HCEC 1CT (cell line): ENCODE measurements around the gene HNRNPAB.
"Not testable (repeated sequence)": the region's sequence is repeated elsewhere in the genome, so short reads cannot be mapped to it uniquely, and the experiment has no call there.

Experiments used
- DNase-seq: peaks from one replicate; pipeline ENCODE4 v3.0.0-alpha.2; 2017

HNRNPAB gene

DNA sequence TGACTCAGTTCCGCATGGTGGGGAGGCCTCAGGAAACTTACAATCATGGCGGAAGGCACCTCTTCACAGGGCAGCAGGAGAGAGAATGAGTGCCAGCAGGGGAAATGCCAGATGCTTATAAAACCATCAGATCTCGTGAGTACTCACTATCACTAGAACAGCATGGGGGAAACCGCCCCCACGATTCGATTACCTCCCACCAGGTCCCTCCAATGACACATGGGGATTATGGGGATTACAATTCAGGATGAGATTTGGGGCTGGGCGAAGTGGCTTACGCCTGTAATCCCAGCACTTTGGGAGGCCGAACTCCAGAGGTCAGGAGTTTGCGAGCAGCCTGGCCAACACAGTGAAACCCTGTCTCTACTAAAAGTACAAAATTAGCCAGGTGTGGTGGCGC, 6.2 kb upstream of the HNRNPAB start:
- DNase-seq: not testable (repeated sequence)

DNA sequence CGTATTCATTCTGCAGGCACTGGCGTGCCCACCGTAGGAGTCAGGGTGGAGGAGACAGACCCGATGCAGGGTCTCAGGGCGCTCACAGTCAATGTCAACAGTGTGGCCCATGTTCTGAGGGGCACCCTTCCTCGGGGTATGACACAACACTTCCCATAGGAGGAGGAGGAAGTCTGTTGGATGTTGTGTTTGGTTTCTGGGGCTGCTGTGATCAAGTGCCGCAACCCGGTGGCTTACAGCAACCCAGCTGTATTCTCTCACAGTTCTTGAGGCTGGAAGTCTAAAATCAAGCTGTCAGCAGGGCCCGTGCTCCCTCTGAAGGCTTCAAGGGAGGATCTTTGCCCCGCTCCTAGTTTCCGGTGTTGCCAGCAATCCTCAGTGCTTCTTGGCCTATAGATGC, 5.6 kb upstream of the HNRNPAB start:
- DNase-seq: no peak

DNA sequence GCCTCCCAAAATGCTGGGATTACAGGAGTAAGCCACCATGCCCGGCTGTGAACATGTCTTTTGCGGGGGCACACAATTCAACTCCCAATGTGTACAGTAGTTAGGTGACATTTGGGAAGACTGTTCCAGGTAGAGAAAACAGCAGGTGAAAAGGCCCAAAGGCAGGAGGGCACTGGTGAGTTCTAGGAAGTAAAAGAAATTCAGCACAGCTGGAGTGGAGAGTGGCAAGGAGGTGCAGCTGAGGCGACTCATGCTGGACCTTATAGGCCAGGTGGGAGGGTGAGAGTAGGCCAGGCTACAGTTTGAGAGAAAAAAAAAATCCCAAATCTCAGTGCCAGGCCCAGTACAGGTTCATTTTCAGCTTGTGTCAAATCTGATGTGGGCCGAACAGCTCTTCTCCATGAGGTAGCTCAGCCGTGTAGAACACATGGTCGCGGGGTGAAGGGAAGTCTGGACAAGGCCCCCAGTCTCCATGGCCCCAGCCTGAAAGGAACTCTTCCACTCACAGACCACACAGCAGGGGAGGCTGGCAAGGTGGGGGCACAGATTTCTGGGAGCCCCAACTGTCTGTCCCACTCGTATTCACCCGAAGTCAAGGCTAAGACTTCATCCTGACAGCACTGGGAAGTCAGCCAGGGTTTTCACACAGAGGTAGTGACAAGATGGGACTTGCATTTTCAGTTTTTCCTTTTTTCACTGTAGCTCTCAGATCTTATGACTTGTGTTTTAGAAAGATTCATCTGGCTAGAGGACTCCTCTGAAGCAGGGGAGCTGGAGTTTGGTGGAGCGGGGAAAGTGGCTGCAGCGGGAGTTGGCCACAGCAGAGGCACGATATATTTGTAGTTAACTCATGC, 4.5 kb upstream of the HNRNPAB start:
- DNase-seq: no peak

DNA sequence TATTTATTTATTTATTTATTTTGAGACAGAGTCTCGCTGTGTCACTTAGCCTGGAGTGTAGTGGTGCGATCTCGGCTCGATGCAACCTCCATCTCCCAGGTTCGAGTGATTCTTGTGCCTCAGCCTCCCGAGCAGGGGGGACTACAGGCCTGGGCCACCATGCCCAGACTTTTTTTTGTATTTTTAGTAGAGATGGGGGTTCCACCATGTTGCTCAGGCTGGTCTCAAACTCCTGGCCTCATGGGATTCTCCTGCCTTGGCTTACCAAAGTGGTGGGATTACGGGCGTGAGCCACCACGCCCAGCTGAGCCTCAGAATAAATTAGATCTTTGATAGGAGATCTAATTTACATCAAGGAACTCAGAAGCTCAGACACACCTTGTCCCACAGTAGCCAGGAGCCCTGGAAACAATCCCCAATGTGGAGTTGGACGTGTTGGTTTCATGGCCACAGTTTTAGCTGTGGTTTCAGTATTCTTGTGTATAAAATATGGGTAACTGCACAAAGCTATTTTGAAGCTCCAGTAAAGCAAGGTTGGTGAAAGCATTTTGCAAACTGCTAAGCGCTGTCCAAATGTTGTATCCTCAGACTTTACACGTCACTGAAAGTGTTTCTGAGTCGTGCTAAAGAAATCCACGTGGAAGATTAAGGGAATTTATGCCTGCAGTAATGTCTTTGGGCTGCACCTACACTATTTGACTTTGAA, 3.0 kb upstream of the HNRNPAB start:
- peak; percentile 34 for DNase-seq

DNA sequence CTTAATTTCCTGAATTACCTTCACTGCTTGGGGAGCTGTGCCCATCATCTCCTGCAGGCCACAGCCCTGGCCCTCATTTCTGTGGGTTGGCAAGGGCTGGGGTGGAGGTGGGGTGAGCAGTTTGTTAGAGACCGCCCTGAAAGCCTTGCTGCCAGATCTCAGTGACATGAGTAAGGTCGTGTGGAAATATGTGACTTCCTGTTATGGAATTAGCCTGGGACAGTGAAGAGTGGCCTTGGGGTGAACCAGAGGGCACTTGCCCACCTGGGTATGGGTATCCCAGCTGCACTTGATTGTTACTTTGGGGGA, 2.5 kb upstream of the HNRNPAB start:
- no peak for DNase-seq

DNA sequence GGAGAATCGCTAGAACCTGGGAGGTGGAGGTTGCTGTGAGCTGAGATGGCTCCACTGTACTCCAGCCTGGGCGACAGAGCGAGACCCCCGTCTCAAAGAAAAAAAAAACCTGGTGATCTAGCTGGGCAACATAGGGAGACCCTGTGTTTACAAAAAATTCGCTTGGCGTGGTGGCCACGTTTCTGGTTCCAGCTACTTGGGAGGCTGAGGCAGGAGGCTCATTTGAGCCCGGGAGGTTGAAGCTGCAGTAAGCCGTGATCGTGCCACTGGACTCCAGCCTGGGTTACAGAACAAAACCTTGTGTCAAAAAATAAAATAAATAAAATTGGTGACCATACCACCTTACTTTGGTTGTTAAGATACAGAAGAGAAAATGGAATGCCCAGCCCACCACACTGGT, 1.8 kb upstream of the HNRNPAB start:
- no peak for DNase-seq

DNA sequence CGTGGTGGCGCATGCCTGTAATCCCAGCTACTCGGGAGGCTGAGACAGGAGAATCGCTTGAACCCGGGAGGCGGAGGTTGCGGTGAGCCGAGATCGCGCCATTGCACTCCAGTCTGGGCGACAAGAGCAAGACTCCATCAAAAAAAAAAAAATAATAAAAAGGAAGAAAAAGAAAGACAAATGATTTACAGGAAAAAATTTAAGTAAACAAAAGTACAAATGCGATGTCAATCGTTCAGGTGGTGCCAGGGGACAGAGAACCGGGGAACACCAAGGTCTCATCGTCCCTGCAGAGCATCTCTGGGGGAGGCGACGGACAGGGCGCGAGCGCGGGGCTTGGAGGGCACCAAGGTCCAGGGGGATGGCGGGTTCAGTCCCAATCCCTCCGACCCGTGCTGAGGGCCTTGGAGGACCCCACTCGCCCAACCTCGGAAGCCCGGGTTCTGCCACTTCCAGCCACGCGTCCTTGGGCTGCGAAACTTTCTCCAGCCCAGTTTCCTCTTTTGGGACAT, 607 bp upstream of the HNRNPAB start:
- no peak for DNase-seq

DNA sequence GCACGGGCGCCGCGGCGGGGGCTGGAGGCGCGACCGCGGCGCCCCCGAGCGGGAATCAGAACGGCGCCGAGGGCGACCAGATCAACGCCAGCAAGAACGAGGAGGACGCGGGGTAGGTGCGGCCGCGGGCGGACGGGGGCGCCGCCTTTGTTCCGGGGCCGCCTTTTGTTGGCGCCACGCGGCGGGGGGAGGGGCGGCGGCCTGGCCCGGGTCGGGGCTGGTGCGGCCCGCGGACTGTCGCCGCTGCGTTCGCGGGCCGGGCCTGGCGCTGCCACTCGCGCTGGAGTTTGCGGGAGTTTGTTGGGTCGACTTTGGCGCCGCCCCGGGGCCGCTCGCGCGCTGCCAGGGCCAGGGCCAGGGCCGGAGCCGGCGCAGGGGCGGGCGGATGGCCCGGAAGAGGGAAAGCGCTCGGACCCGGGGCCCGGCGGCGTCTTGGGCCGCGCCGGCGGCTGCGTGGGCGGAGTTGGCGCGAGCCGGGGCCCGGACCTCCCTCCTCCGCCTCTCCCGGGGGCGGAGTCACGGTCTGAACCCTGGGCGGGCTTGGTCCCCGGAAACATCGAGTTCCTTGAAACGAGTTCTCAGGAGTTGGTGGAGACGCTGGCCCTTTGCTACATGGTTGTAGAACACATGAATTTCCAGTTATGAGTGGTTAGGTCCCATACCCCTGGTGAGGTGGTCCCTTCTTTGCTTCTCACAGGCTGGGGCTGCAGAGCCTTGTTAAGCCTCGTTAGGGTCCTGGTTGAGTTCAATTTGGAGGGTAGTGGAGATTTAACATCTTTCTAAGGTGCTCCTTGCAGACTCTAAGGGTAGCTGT, 809 bp downstream of the HNRNPAB start:
- DNase-seq: peak; percentile 78

DNA sequence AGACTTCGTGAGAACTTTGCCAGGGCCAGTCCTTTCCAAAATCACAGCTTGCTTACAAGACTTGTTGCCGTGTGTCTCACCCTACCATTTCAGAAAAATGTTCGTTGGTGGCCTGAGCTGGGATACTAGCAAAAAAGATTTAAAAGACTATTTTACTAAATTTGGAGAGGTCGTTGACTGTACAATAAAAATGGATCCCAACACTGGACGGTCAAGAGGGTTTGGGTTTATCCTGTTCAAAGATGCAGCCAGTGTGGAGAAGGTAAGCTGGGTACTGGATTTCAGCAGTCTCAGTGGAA, 1.4 kb downstream of the HNRNPAB start:
- DNase-seq: no peak

DNA sequence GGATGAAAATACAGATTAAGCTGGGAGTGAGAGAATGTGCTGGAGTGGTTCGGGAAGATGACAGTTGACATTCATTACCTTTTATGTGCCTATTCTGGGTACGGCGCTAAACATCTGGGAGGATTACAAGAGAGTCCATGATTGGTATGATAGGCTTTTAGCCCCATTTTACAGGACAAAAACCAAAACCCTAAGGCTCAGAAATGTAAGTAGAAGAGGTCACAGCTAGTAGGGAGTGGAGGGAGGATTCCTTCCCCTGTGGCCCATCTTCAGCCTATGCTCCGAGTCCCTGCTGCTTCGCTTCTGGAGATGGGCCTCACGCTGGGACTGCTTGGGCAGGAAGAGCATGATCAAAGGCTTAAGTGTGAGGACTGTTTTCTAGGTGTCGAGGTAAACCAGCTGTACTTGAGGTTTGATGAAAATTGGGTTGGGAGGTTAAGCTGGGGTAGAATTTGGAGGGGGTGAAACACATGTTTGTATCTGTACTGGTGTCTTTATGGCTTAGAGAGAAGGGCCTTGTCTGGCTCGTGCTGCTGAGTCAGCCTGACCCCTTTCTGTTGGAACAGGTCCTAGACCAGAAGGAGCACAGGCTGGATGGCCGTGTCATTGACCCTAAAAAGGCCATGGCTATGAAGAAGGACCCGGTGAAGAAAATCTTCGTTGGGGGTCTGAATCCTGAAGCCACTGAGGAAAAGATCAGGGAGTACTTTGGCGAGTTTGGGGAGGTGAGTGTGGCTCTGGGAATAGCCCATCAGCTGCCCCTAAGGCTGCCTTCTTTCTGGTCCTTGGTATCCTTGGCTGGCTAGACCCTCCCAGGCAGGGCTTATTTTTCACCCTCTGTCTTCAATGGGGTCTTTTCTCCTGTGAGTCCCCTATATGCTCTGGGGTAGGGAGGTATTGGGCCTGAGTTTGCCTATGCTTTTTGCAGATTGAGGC, 2.1 kb downstream of the HNRNPAB start:
- DNase-seq: peak; percentile 54

DNA sequence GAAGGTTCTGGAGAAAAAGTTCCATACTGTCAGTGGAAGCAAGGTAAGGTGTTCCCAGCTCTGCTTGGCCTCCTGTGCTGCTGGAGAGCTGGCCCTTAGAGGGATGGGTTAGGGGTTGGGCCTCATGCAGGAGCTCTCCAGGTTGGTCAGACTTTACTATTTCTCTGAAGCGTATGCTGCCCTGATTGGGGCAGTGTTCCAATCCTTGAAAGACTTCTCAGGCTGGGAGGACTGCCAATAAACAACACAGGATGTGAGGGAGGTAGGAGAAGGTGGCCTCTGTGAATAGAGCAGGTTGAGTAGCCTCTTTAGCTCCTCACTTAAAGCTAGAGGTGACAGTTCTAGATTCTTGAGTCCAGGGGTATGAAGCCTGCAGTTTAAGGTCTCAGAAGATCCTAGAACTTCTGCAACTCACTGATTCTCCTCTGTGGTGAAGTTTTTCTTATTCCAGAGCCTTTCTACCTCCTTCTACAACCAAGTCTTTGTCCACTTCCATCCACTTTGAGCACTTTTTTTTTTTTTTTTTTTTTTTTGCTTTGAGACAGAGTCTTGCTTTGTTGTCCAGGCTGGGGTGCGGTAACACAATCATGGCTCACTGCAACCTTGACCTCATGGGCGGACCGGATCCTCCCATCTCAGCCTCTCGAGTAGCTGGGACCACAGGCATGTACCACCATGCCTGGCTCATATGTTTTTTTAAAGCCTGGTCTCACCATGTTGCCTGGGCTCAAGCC, 3.0 kb downstream of the HNRNPAB start:
- no peak for DNase-seq

DNA sequence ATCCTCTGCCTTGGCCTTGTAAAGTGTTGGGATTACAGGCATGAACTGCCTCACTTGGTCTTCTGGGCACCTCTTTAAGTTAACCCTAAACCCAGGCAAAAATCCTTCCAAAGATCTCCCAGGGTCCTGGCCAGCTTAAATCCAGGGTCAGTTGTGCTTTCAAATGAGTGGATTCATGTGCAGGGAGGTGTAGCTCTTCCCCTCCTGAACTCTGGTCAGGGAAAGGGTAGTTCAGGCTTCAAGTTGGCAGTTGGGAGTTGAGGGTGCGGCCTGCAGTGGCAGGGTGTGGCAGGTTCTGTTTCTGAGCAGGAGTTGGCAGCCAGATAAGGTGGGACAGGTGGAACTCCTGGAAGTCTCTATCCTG, 3.6 kb downstream of the HNRNPAB start:
- no peak for DNase-seq

DNA sequence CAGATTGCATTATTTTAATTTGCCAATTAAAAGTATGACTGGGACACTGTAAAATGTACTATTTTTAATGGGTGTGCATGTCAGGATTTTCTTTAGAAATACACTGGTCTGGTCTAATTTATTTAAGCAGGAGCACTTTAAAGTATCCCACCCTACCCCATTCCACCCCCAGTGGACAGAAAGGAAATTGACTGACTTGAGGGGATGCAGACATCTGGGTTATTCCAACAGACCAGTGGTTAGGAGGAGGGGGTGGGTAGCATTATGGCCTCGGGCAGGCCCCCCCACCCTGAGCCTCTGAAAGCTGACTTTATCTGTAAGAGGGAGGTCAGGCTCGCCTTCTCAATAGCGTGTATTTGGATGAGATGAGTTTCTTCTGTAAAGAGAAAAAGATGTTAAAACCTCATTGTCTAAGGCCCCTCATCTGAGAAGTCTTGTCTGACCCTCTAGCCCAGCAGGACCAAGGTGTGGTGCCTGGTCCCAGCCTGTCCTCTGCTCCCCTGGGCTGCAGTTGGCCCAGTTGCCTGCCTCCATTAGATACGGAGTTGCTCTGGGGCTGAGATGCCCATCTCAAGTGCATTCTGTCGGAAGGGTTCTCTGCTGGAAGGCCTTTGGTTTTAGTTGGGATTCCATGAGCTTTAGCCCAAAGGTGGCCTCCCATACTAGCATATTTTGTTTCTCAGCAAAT, 4.4 kb downstream of the HNRNPAB start:
- DNase-seq: no peak

DNA sequence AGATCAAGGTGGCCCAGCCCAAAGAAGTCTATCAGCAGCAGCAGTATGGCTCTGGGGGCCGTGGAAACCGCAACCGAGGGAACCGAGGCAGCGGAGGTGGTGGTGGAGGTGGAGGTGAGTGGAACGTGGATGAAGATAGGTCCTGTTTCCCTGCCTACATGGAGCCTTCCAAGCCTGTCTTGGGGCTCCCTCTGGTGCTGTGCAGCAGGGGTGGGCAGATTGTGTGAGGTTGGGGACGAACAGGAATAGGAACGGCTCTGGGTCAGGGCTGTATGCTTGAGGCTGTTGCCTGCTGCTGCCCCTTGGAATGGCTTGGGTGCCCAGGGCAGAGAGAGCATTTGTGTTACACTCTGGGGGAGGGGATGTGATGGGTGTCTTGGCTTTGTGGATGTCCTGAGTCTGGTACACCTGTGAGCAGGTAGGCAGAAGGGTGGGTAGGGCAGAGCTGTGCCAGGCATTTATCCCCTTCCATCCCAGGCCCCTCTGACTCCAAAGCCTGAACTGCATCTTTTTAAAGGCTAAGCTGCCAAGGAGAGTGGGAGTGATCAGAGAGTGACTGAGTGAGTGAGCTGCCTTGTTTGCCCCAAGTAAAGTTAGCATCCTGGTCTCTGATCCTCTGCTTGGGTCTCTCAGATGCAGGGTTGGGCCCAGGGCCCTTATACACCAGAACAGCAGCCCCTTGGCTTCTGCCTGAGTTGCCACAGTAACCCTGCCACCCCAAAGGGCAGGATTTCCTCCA, 5.2 kb downstream of the HNRNPAB start:
- DNase-seq: no peak

DNA sequence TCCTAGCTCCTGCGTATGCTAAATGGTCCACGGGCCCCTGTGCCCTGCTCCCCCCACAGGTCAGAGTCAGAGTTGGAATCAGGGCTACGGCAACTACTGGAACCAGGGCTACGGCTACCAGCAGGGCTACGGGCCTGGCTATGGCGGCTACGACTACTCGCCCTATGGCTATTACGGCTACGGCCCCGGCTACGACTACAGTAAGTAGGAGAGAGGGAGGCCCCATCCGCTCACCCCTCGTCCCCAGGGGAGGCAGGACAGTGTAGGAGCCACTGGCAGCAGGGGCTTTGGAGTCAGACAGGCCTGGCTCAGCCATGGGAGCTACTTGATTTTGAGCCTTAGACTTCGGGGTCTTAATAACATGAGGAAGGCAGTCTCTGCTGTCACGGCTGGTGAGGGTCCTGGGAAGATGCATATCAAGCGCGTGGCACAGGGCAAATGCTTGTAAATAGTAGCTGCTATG, 5.8 kb downstream of the HNRNPAB start:
- no peak for DNase-seq

DNA sequence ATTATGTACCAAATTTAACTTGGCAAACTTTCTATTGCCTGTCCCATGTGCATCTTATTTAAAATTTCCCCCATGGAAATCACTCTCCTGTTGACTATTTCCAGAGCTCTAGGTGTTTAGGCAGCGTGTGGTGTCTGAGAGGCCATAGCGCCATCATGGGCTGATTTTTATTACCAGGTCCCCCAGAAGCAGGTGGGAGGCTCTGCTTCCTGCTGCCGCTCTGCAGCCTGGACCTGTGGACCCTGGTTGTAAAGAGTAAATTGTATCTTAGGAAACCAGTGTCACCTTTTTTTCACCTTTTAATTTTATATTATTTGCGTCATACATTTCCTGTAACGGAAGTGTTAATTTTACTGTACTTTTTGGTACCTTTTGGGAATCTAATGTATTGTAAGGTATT, 6.4 kb downstream of the HNRNPAB start:
- DNase-seq: no peak

DNA sequence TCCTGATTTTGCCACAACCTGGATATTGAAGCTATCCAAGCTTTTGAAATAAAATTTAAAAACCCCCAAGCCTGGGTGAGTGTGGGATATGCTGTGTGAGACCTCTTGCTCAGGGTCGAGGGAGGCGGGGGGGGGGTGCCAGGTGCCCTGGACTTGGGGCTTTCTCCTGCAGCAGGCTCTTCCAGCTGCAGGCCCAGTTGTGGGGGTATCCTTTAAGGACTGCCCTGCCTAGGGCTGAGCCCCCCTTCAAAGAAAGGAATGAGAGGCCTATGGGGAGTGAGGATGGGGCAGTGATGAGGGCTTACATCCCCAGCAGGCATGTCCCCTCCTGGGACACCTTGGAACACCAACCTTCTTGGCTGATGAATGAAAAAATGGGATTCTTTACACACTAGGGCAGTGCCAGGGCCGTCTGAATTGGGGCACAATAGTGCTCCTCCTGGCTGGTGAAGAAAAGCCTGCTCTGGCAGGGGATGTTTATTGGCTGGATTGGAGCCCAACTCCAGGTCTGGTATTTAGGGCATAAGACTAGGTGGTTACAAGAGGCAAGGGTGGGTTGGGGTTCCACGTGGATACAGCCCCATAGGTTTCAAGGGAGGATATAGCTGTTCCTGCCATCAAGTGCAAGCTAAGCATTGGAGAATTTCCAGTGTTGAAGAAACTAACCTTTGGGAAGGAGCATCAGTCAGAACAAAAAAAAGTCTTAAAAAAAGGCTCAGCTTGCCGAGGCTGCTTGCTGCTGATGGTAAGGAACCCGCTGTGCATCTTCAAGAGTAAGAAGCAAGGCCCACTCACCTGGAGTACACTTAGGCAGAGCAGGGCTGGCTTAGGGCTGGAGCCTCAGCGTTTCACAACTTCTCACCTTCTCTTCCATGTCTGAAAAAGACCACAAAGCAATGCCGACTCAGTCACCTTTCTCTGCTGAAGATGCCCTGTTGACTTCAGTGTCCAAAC, 7.0 kb downstream of the HNRNPAB start:
- DNase-seq: no peak

DNA sequence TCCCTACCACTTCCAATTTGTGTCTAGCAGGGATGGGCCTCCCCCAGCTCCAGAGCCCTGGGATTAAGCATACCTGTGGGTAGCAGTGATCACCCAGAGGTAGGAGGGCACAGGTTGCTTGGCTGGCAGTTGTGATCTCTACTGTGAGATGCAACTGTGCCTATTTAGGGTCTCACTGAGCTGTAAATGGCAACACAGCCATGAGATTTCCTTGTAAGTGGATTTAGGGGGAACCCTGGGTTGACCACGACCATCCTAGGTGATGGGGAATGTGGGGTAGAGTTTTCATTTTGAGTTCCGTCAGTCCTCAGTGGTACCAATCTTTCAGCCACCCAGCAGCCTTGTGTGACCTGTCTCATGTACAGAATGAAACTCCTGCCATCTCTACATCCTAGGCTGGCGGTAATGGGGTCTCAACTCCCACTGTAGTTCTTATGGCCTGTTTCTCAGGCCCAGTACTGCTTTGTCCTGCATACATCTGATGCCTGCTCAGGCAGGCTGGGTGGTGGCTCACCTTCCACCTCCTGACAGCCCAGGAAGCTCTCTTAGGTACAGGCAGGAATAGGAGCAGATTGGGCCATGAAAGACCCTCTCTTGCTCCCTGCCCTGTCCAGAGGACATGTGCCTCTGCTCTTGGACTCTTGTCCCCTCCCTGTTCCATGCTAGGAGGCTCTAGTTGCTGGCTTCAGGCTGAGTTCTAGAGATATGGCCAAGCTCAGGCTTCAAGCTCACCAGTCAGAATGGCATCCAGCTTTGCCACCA, 8.1 kb downstream of the HNRNPAB start:
- no peak for DNase-seq
